DND-41 (cell line): ENCODE measurements around the gene TYK2.

ENCODE experiments used
- CTCF ChIP-seq: IDR thresholded peaks from 2 replicates; pipeline ENCODE4 v1.5.1; 2012; ENCODE audit warnings: borderline replicate concordance, low read length, moderate library complexity, mild to moderate bottlenecking; ENCODE audit not compliant: poor library complexity, severe bottlenecking; ENCODE audit errors: extremely low read depth
- EZH2 ChIP-seq: IDR thresholded peaks from 3 replicates; pipeline ENCODE4 v1.6.1; 2012; ENCODE audit warnings: borderline replicate concordance, low read depth, mild to moderate bottlenecking, moderate library complexity, low read length, inconsistent platforms; ENCODE audit not compliant: severe bottlenecking

GRCh38 chr19:10428996-10429381 lies 48.6 kb upstream of the TYK2 start:
- TF ChIP-seq CTCF (no peak), EZH2 (no peak)
